Erythroblast (primary cell): ENCODE results near the gene UBE2Q2.
"Not testable (repeated sequence)": the region's sequence is repeated elsewhere in the genome, so short reads cannot be mapped to it uniquely, and the experiment has no call there.

Experiments
- DNase-seq, 2 experiments: peaks; one replicate each; lab custom pipeline; 2025; lab: John Stamatoyannopoulos, UW
- GATA1 ChIP-seq: IDR thresholded peaks from 2 replicates; pipeline ENCODE4 v1.6.1; 2011; ENCODE audit warnings: low read depth, mild to moderate bottlenecking, control low read depth, low read length, moderate library complexity
- POLR2A ChIP-seq: IDR thresholded peaks from 2 replicates; pipeline ENCODE4 v1.6.1; 2011; ENCODE audit warnings: mild to moderate bottlenecking, low read length

Gene UBE2Q2

DNA sequence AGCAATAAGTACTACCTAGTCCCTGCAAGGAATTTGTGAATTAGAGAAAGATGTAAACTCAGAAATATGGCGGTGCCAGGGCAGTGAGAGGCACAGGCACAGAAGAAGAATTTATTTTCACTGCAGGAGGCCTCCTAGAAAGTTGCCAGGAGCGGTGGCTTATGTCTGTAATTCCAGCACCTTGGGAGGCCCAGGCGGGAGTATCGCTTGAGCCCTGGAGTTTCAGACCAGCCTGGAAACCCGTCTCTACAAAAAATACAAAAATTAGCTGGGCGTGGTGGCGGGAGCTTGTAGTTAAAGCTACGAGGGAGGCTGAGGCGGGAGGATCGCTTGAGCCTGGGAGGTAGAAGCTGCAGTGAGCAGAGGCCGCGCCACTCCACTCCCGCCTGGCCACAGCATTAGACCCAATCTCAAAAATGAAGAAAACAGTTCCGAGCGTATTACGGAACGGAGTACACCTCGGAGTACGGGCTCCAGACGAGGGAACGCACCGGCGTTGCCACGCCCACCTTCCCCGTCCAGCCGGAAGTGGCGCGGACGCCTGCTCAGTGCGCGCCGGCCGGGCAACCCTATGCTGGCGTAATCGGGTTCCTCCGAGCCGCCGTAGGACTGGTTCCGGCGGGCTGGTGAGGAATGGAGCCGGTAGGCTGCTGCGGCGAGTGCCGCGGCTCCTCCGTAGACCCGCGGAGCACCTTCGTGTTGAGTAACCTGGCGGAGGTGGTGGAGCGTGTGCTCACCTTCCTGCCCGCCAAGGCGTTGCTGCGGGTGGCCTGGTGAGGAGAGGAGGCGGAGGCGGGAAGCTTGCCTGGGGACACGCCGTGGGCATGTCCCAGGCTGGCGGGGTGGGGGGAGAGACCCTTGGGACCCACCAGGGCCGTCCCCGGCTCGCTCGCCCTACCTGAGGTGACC lies 60.3 kb downstream of the UBE2Q2 start, which contains the start of gene FBXO22:
FBXO22 (plus strand) TSS at position 548 of the 909 bp plus-strand sequence; CDS start at position 634, 86 bp downstream.
- DNase-seq, result peak; percentile 96
- TF ChIP-seq POLR2A (peak; percentile 92), GATA1 (no peak)

DNA sequence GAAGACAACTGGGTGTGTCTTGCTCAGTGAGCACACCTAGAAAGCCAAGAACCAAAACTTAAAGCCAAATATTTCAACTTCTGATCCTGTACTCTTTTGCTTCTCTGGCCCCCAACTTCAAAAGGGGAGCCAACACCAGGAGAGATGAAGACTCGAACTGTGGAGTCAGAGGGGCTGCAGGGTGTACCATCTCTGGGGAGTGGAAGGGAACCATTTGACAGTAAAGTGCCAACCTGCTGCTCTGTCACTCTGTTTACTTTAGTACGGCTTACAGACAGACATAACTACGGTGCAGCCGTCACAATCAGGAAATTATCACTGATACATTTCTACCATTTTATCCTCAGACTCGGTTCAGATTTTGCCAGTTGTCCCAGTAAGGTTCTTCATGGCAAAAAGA lies 62.0 kb downstream of the UBE2Q2 start:
- no peak for TF ChIP-seq GATA1
- TF ChIP-seq POLR2A, result no peak
- no peak for DNase-seq

DNA sequence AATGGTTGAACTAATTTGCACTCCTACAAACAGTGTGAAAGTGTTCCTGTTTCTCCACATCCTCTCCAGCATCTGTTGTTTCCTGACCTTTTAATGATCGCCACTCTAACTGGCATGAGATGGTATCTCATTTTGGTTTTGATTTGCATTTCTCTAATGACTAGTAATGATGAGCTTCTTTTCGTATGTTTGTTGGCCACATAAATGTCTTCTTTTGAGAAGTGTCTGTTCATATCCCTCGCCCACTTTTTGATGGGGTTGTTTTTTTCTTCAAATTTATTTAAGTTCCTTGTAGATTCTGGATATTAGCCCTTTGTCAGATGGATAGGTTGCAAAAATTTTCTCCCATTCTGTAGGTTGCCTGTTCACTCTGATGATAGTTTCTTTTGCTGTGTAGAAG lies 67.1 kb downstream of the UBE2Q2 start:
- DNase-seq, result not testable (repeated sequence)

DNA sequence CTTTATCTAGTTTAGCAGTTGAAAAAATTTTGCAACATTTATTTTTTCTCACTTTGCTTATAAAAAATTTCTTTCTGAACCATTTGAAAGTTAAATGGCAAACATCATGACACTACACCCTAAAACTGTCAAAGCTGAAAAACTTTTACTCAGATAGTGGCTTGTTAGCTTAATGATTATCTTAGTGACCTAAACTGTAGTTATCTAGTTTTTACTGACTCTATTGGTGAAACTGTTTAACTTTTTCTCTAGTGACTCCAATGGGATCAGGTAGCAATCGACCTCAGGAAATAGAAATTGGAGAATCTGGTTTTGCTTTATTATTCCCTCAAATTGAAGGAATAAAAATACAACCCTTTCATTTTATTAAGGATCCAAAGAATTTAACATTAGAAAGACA lies 73.7 kb downstream of the UBE2Q2 start:
- TF ChIP-seq GATA1, result no peak
- TF ChIP-seq POLR2A, result no peak
- no peak for DNase-seq

DNA sequence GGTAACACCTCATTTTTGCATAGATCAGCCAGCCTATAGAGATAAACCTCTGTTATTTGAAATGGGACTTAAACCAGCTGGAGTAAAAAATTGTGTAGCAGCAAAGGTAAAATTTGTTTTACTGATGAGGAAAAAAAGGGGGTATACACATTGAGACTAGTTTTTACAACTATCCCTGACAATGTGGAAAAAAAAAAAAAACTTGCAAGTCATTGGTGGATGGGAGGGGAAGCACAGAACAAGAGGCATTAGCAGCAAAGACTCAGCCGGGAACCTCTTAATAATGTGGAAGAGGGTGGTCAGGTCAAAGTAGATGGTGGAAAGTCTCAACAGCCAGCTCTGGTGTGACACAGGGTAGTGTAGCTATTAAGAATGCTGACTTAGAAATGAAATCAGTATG lies 74.9 kb downstream of the UBE2Q2 start:
- TF ChIP-seq POLR2A, result no peak
- TF ChIP-seq GATA1, result no peak
- DNase-seq, result no peak

DNA sequence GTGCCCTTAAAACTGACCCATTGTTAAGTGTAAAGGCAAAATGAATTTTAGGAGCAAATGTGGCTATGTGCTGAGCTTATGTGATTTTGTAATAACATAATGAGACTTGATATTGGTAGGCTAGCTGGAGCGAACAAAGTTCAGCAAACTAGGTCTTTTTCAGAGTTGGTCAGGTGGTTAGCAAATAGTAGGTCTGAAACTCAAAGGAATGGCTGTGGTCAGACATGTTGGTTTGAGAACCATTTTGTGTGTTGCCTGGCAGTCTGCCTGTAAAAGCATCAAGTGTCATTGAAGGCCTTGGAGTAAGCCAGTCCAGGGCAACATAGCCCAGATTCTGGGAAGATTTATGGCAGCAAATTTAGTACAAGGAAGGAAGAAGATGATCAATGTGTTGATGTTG lies 76.8 kb downstream of the UBE2Q2 start:
- TF ChIP-seq POLR2A (no peak), GATA1 (no peak)

DNA sequence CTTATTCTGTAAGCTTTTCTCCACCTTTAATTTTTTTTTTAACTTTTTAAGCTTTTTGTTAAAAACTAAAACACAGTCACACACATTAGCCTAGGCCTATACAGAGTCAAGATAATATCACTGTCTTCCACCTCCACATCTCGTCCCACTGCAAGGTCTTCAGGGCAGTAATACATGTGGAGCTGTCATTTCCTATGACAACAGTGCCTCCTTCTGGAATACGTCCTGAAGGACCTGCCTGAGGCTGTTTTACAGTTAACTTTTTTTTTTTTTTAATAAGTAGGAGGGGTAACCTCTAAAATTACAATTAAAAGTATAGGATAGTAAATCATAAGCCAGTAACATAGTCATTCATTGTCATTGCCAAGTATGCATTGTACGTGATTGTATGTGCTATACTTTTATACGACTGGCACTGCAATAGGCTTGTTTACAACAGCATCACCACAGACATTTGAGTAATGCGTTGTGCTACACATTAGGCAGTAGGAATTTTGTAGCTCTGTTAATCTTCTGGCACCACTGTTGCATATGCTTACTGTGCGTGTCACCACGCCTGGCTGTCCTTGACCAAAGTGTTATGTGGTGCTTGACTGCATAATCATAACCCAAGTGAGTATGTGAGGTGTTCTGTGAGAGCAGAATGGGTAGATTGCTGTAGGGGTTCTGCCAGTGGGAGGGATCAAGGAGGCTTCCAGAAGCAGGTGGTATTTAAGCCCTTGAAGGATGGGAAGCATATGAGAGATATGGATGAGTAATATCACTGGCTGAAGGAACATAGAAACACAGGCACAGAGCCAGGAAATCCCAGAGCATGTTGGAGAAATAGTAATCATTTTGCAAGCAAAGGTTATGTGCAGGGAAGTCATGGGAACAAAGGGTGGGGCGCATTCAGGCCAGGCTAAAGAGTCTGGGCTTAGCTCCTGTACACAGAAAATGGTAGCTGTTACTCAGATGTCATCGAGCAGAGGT lies 78.8 kb downstream of the UBE2Q2 start:
- TF ChIP-seq POLR2A (no peak), GATA1 (no peak)
- DNase-seq, result peak; percentile 88

More for the DNA sequence above, 76.8 kb downstream of the UBE2Q2 start:
- no peak for DNase-seq

DNA sequence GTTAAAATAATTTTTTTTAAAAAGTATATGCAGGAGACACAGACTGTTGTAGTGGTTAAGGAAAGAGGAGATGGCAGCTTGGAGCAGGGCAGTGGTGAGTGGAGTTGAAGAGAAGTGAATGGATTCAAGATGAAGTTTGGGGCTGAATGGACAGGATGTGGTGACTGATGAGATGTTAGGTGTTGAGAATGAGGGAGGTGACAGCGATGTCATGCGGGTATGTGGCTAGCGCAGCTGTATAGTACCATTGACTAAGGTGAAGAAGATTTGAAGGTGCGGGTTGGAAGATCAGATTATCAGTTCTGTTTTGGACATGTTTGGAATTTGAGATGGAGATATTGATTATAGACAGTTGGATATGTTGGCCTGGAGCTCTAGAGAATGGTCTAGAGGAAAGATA lies 80.5 kb downstream of the UBE2Q2 start:
- TF ChIP-seq POLR2A, result no peak
- no peak for TF ChIP-seq GATA1
- no peak for DNase-seq

DNA sequence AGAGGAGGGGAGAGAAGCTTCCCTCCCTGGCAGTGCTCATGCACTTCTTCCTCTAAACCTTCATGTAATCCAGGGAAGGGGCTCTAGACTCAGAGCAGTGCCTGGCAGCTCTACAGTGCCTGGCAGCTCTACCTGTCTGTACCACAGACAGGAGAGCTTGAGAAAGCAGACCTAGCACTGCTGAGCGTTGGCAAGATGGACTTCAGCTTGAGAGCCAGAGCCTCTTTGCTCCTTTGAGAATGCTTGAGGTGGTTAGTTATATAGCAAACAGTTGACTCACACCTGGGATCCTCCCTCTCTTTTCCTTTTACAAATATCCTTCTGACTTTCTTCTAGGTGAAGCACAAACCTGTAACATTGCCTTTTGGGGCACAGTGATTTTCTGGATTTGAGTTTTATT lies 81.3 kb downstream of the UBE2Q2 start:
- no peak for DNase-seq
- no peak for TF ChIP-seq GATA1
- TF ChIP-seq POLR2A, result no peak

DNA sequence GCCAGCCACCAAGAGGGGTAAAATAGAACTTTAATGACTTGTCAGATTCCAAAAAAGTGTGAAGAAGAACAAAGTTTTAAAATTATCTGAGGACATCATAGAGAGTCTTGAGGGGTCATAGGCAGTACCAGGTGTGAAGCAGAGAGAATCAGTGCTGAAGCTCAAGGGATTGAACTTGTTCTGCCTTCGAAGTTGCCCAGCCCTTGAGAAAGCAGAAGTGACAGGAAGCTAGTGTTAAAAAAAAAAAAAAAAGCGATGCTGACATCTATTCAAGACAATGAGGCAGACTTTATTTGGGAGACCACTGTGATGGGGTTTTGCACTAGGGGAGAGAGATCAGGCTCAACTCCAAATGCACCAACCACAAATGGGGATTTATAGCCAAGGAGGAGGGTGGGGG lies 82.2 kb downstream of the UBE2Q2 start:
- no peak for DNase-seq
- TF ChIP-seq POLR2A, result no peak
- TF ChIP-seq GATA1, result no peak

DNA sequence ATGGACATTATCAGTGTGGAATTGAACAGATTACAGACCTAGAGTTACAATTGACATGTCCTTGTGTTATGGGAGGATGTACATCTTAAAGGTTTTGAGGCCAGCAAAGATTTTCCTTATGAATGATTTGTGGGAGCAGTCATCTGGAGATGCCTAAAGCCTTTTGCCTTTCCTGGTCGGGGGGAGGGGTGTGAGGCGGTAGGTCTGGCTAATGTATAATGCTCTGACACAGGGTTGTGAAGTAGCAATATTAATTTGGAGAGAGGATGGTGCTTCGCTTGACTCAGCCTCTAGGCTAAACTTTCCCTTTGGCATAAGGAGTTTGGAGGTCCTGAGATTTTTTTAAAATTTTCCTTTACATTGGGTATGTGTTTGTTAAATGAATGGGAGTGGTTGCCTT lies 83.7 kb downstream of the UBE2Q2 start:
- DNase-seq, result no peak
- TF ChIP-seq GATA1 (no peak), POLR2A (no peak)

DNA sequence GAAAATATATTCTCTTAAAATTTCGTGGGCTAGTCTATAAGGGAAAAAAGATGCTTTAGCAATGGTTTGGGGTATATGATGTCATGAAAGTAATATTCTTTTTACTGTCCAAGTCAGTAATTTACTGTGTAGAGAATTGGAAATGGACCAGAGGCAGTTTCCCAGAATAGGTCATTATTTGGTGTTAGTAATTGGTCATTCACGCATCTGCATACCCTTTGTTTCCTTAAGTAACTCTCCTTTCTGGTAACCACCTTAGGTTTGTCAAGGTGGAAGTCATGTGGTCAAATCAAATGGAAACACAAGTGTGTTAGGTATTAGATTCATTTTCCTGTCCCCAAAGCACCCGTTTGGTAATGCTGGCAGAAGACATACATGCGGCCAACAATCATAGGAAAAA lies 84.4 kb downstream of the UBE2Q2 start:
- TF ChIP-seq POLR2A (no peak), GATA1 (no peak)
- DNase-seq, result no peak

DNA sequence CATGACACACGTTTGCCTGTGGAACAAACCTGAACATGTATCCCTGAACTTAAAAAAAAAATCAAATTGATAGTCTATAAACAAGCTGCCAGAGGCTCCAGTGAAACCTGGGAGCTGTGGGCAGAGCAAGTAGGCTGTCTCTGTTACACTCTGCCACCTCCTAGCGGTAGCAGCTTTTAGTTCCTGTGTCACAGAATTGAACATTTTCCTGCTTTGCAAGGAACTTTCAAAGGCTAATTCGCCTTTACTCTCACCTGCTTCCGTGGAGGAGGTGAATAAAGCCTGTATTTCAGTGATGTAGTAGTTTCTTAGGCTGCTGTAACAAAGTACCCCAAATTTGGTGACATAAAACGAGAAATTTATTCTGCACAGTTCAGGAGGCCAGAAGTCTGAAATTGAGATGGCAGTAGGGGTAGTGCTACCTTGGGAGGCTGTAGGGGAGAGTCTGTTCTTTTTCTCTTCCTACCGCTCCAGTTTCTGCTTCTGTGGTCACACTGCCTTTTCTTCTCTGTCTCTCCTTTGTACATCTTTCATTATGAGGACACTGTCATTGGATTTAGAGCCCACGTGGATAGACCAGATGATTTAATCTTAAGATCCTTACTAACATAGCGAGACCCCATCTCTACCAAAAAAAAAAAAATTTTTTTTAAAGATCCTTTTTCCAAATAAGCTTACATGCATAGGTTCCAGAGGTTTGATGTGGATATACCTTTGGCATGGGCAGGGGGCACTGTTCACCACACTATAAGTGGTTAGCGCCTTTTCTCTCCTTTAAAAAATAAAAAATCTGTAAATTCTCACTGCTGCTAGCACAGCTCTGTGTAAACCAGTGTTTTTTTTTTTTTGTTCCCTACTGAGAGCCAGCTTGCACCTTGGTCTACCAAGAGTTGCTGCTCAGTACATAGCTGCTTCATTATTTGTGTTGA lies 85.7 kb downstream of the UBE2Q2 start:
- peak; percentile 45 to 59 for DNase-seq
- TF ChIP-seq GATA1, result no peak
- no peak for TF ChIP-seq POLR2A

DNA sequence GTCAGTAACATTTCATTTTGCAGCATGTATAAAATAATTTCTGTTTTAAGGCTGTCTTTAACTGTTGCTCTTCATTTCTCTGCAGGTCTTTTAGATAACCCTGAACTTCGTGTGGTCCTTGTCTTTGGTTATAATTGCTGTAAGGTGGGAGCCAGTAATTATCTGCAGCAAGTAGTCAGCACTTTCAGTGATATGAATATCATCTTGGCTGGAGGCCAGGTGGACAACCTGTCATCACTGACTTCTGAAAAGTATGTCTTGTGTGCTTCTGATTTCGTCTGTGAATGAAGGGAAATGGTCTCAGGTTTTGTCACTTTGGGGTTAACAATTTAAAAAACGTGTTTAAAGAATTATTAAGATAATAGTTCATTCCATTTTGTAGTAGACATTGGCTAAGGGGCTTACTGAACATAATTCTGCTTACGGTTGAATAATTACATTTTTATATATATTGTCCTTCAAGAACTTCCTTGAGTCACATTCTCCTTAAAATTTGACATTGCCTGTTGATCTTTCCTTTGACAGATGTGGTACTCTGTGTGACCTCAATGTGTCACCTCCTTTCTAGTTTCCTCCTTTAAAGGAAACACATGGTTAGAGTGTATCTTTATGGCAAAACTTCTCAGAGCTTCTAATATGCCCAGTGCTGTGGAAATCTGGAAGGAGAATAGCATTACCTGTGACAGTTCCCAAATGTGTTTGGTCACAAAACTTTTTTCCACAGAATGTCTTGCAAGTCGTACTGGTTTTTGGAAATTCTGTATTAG lies 86.7 kb downstream of the UBE2Q2 start:
- TF ChIP-seq GATA1 (no peak), POLR2A (no peak)
- DNase-seq, result peak; percentile 58 to 59
